Breast epithelium (tissue), 3 donors: ENCODE results near the gene NECAP2.

Source experiments
- CTCF ChIP-seq, 3 donors: fragments of 450-650 bp; IDR thresholded peaks; one replicate each; pipeline ENCODE4 v1.5.1; 2016 to 2017; ENCODE audit warnings: antibody characterized with exemption in 3 of 3, mild to moderate bottlenecking in 3 of 3, moderate library complexity in 3 of 3
- POLR2A ChIP-seq: fragments of 450-650 bp; IDR thresholded peaks from one replicate; pipeline ENCODE4 v1.6.1; 2016; ENCODE audit warnings: antibody characterized with exemption, mild to moderate bottlenecking, moderate library complexity
- POLR2AphosphoS5 ChIP-seq, 3 donors: sonication (generic); formaldehyde crosslinking; IDR thresholded peaks; one replicate each; pipeline ENCODE4 v1.6.1; 2017; ENCODE audit warnings: antibody characterized with exemption in 3 of 3

GRCh38 chr1:16478091-16478490 lies 37.6 kb downstream of the NECAP2 start:
- TF ChIP-seq CTCF (IDR thresholded peaks at IDR 0.05) (no peak), POLR2A (no peak), POLR2AphosphoS5 (IDR thresholded peaks at IDR 0.05) (no peak)
